ENCODE data around the gene MACROH2A2.
"Not testable (repeated sequence)": the region's sequence is repeated elsewhere in the genome, so short reads cannot be mapped to it uniquely, and the experiment has no call there.

- not testable (repeated sequence) for TF ChIP-seq CTCF (IDR thresholded peaks at IDR 0.05; ENCODE audit: insufficient read depth, low read length); REST (IDR thresholded peaks at IDR 0.05; ENCODE audit: insufficient replicate concordance, low read depth)
Measured at GRCh38 chr10:70101068-70101562, 48.5 kb downstream of the MACROH2A2 start.
